Endothelial cell of umbilical vein (primary cell): Measurements from ENCODE around the gene CCDC184.

Source experiments
- CTCF ChIP-seq, 2 donors: IDR thresholded peaks; 1 replicate in 1 of 2; 2 replicates in 1 of 2; pipeline ENCODE4 v1.5.1; 2011; ENCODE audit warnings: low read length in 2 of 2, mild to moderate bottlenecking in 2 of 2, moderate library complexity in 2 of 2, control low read depth in 1 of 2, inconsistent platforms in 1 of 2, low read depth in 1 of 2; ENCODE audit not compliant: insufficient read depth in 1 of 2; ENCODE audit errors: extremely low read depth in 1 of 2
- EZH2 ChIP-seq: IDR thresholded peaks from 2 replicates; pipeline ENCODE4 v1.6.1; 2012; ENCODE audit warnings: borderline replicate concordance, low read depth, mild to moderate bottlenecking, moderate library complexity, low read length, inconsistent platforms; ENCODE audit not compliant: severe bottlenecking
- MYC ChIP-seq: IDR thresholded peaks from one replicate; pipeline ENCODE4 v1.6.1; 2011; ENCODE audit warnings: mild to moderate bottlenecking, low read depth, low read length
- POLR2A ChIP-seq: IDR thresholded peaks from 2 replicates; pipeline ENCODE4 v1.6.1; 2012; ENCODE audit warnings: low read depth, mild to moderate bottlenecking, control low read depth, low read length
- POLR2AphosphoS5 ChIP-seq: IDR thresholded peaks from 2 replicates; pipeline ENCODE4 v1.6.1; 2012; ENCODE audit warnings: low read depth, mild to moderate bottlenecking, control low read depth, low read length, moderate library complexity; ENCODE audit not compliant: insufficient read depth

DNA sequence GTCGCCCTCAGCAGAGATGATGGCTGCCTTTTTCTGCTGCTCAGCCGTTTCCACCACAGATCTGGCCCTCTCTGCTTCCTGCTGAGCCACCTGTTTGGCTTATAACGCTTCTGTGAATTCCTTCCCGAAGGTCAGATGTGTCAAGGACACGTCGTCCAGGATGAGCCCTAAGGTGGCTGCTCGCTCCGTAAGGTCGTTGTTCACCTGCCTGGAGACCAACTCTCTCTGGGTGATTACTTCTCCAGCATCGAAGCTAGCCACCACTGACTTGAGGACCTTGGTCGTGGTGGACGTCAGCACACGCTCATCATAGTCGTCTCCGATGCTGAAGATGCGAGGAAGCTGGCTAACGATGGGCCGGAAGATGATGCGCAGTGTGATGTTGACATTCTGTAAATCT, 14.4 kb upstream of the CCDC184 start:
- no peak for TF ChIP-seq CTCF (IDR thresholded peaks at IDR 0.05; ENCODE audit: extremely low read depth in 1 of 2, insufficient read depth in 1 of 2, low read depth in 1 of 2, low read length in 2 of 2)
- TF ChIP-seq MYC, result no peak
- no peak for TF ChIP-seq POLR2A
- TF ChIP-seq EZH2, result no peak
- TF ChIP-seq POLR2AphosphoS5, result no peak
